GM12875 (cell line): ENCODE measurements around the gene AFAP1.

Experiments used
- H3K4me3 ChIP-seq: one replicate; pipeline ENCODE4 v1.5.1; 2011; ENCODE audit warnings: low read depth, low read length, control low read depth
- TF ChIP-seq, protein P1 (sequence below): IDR thresholded peaks from 2 replicates; pipeline ENCODE4 v1.5.1; 2011; ENCODE audit warnings: low read depth, mild to moderate bottlenecking, control low read depth, inconsistent platforms, low read length, moderate library complexity, borderline replicate concordance; ENCODE audit not compliant: insufficient read depth

Gene AFAP1

DNA sequence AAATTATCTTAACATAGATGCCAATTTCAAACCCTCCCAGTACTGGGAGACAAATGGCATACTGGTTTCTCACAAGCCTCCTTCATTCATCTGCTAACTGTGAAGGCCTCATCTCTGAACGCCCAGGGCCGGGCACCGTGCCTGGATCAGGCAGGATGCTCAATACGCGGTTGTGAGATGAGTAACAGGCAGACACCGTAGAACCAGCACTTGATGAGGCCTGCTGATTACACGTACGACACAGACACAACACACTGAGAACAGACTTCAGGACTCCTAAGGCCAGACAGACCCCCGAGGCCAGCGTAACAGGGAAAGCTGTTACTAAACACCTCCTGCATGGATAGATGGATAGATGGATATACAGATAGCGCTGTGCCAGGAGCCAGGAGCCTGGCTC is 154.6 kb downstream of the AFAP1 start:
- H3K4me3 ChIP-seq = no peak overlapping the region
- TF ChIP-seq, protein P1, sequence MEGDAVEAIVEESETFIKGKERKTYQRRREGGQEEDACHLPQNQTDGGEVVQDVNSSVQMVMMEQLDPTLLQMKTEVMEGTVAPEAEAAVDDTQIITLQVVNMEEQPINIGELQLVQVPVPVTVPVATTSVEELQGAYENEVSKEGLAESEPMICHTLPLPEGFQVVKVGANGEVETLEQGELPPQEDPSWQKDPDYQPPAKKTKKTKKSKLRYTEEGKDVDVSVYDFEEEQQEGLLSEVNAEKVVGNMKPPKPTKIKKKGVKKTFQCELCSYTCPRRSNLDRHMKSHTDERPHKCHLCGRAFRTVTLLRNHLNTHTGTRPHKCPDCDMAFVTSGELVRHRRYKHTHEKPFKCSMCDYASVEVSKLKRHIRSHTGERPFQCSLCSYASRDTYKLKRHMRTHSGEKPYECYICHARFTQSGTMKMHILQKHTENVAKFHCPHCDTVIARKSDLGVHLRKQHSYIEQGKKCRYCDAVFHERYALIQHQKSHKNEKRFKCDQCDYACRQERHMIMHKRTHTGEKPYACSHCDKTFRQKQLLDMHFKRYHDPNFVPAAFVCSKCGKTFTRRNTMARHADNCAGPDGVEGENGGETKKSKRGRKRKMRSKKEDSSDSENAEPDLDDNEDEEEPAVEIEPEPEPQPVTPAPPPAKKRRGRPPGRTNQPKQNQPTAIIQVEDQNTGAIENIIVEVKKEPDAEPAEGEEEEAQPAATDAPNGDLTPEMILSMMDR = no peak

DNA sequence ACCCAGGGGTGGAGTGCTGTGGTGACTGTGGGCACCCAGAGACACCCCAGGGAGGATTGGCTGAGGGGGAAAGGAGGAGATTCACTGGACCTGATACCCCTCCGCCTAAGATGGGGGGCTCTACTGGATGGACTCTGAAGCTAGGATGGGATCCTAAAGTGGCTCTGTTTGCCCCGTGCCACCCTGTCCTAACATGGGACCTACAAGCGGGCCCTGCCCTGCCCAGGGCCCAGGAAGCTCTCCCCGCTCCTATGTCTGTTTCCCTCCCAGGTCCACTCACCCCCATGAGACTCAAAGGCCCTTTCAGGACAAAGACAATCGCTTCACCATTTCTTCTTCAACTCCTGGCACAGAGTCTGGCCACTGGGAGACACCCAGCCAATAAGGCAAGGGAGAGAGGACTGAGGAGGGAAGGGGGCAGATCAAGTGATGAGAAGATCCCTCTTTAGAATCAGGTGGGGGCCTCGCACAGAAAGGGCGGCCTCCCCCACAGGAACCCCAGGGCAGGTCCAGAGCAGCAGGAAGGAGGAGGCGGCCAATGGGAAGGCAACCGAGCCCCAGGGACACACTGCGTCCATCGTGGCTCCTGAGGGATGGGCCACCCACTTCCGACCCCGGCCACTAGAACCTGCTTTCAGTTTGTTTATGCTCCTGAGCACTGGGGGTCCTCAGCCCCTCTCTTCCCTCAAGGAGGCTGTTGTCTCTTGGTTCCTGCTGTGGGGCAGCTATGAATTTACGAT is 155.4 kb downstream of the AFAP1 start:
- no peak overlapping the region for H3K4me3 ChIP-seq
- TF ChIP-seq, protein P1 = no peak

DNA sequence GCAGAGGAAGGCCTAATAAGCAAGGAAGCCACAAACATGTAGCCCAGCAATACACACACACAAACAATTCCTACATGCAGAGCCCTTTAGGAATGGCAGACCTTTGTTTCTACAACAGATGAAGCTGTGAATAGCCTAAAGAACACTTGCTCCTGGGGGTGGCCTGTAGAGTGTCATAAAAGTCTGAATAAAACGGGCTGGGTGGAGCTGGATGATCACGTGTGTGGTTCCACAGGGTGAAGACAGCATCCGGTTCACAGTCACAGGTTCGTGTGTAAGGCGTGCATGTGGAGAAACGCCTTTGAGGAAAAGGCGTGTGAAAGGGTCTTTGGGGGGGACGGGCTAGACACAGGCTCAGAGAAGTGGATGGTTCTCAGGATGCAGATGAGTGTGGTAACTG is 156.1 kb downstream of the AFAP1 start:
- H3K4me3 ChIP-seq = no peak overlapping the region
- TF ChIP-seq, protein P1 = no peak

DNA sequence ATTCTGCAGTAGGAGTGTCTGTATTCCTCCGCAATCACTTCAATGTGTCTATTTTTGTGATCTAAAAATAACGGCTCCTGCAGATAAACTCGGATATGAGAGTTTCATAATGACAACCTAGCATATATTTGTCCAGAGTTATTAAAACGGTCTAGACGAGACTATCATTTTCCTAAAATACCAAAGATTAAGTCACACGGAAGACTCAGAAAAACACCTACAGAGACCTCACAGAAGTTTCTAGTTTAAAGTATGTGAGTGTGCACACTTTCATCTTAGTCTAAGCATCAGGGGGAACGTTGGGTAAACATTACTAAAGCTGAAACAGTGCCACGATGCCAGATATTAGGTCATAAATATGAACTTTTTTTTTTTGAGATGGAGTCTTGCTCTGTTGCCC is 156.9 kb downstream of the AFAP1 start:
- H3K4me3 ChIP-seq = no peak overlapping the region
- TF ChIP-seq, protein P1 = no peak

DNA sequence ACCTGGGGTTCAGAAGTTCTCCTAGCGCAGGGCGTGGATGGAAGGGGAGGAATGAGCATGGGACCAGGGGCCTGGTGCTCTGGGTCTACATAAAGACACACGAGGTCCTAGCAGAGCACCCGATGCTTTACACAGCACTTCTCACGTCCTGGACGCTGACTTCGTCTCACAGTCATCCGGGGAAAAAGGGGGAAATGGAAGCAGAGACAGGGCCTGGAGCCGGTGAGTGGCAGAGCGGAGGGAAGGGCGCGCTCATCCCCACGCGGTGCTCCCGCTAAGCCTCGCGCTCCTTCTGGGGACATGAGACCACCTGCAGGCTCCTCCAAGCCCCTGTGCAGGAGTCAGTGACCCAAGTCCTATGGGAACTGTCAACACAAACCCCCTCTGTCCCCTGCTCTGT is 157.7 kb downstream of the AFAP1 start:
- TF ChIP-seq, protein P1 = no peak
- H3K4me3 ChIP-seq = no peak overlapping the region

DNA sequence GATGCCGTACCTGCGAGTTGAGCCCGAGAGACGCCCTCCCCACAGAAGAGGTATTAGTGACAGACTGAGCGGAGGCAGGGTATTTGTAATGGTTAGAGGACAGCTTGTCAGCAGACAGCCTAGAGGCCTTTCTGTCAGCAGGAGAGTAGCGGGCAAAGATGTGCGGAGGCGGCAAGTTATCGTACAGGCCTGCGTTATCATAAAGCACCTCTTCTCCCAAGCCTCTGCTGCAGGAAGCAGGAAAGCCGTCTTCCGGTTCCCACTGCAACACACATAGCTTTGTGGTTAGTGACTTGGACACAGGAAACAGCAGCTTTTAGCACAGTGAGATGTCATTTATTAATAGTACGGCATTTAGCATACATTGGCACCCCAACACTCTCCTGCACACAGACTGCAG is 158.3 kb downstream of the AFAP1 start:
- TF ChIP-seq, protein P1 = no peak
- H3K4me3 ChIP-seq = no peak overlapping the region

DNA sequence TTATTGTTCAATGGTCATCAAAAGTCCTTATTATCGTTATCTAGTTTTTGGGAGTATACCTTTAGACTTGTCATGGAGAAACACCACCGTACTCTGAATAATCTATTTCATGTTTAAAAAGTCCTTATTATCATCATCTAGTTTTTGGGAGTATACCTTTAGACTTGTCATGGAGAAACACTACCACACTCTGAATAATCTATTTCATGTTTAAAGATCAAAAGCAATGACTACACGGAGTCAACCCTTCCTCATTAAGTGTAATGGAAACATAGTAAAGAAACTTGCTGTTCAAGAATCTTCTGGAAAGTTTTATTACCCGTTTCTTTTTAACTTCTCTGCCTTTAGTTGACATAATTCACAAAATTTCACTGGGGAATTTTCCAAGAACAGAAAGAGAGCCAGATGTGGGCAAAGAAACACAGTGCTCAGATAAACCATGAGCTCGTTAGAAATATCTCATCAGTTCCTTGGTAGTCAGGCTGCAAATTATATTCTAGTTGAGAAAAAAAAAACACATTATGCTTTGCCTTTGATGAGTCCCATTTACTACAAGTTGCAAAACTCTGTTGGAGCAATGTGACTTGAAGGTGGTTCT is 158.8 kb downstream of the AFAP1 start:
- TF ChIP-seq, protein P1 = no peak
- H3K4me3 ChIP-seq = no peak overlapping the region
